H1 (cell line): ENCODE results near the gene KCNH4. TPM values are rescaled to one million over a fixed set of nuclear protein-coding genes. Genes with fewer than 3 reads are reported as not detected.

Source experiments
- CHD2 ChIP-seq: IDR thresholded peaks from 2 replicates; pipeline ENCODE4 v1.6.1; 2012; ENCODE audit warnings: low read length, improper control_type of control experiment
- EGR1 ChIP-seq: IDR thresholded peaks from 2 replicates; pipeline ENCODE4 v1.6.1; 2011; ENCODE audit warnings: low read depth, low read length, borderline replicate concordance
- HDAC2 ChIP-seq, 2 experiments: fragments of 300-600 bp in 1 of 2; sonication (generic) in 1 of 2; IDR thresholded peaks; 2 replicates each; pipeline ENCODE4 v1.6.1; 2011 to 2012; ENCODE audit warnings: low read depth in 2 of 2, low read length in 2 of 2, mild to moderate bottlenecking in 2 of 2, moderate library complexity in 2 of 2, borderline replicate concordance in 1 of 2, inconsistent platforms in 1 of 2
- SAP30 ChIP-seq: fragments of 300-600 bp; sonication (generic); IDR thresholded peaks from 2 replicates; pipeline ENCODE4 v1.7.1; 2012; ENCODE audit warnings: low read length, moderate library complexity, mild to moderate bottlenecking, inconsistent platforms; ENCODE audit not compliant: insufficient read depth, insufficient replicate concordance
- TAF7 ChIP-seq: optimal IDR thresholded peaks from 2 replicates; pipeline ENCODE3; 2011; ENCODE audit warnings: low read depth, mild to moderate bottlenecking, inconsistent platforms, low read length, moderate library complexity, borderline replicate concordance
- polyA plus RNA-seq, 7 experiments: library from polyadenylated mRNA; depleted of rRNA in 3 of 7; stranded (reverse) in 5 of 7; unstranded in 2 of 7; fragments of >200 nt in 5 of 7; fragments of 200-250 nt in 2 of 7; gene quantifications; 1 replicate in 5 of 7; 2 replicates in 1 of 7; 4 replicates in 1 of 7; pipeline versions ENCODE4 v1.2.1 to v1.2.3, GENCODE V29; 2011 to 2013; ENCODE audit warnings: missing spikeins in 2 of 7, mixed read lengths in 2 of 7
- total RNA-seq: library from RNA; stranded (reverse); fragmentation: NEBNext Ultra II Directional; extraction: Animal tissue kit (Norgen Biotek cat#: 25700); gene quantifications from 2 replicates; pipeline ENCODE4 v1.2.1, GENCODE V29; 2021
- TF ChIP-seq, protein P1 (sequence below): IDR thresholded peaks from 2 replicates; pipeline ENCODE4 v1.6.1; 2011; ENCODE audit warnings: low read length, improper control_type of control experiment
- TF ChIP-seq, protein P2 (sequence below): IDR thresholded peaks from 2 replicates; pipeline ENCODE4 v1.6.1; 2012; ENCODE audit warnings: low read length, inconsistent platforms

KCNH4 gene
- total and polyA plus RNA-seq, 2 of the 8 experiments (the other 6 are each of a cell fraction or from before 2014, with no cell fraction given): 0.44 to 0.47 TPM

DNA sequence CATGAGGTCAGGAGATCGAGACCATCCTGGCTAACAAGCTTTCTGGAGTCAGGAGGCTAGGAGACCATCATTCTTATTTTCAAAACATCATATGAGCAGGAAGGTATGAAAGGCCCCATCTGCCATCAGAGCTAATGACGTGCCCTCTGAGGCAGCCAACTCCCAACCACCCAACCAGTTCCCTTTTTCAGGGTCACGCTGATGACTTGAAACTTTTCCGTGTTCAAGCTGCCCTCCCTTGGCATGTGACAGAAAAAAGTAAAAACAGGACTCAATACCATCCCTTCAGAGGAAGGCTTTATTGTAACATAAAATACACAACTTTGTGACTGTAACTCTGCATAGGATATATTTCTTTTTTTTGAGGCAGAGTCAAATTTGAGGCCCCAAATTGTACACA, 18.0 kb upstream of the KCNH4 start (continued):
- no peak for TF ChIP-seq CHD2
- TF ChIP-seq SAP30: no peak
- TF ChIP-seq, protein P1, sequence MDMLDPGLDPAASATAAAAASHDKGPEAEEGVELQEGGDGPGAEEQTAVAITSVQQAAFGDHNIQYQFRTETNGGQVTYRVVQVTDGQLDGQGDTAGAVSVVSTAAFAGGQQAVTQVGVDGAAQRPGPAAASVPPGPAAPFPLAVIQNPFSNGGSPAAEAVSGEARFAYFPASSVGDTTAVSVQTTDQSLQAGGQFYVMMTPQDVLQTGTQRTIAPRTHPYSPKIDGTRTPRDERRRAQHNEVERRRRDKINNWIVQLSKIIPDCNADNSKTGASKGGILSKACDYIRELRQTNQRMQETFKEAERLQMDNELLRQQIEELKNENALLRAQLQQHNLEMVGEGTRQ: no peak
- TF ChIP-seq HDAC2 (IDR thresholded peaks at IDR 0.05; ENCODE audit: borderline replicate concordance in 1 of 2, low read depth in 2 of 2, low read length in 2 of 2): no peak
- TF ChIP-seq, protein P2, sequence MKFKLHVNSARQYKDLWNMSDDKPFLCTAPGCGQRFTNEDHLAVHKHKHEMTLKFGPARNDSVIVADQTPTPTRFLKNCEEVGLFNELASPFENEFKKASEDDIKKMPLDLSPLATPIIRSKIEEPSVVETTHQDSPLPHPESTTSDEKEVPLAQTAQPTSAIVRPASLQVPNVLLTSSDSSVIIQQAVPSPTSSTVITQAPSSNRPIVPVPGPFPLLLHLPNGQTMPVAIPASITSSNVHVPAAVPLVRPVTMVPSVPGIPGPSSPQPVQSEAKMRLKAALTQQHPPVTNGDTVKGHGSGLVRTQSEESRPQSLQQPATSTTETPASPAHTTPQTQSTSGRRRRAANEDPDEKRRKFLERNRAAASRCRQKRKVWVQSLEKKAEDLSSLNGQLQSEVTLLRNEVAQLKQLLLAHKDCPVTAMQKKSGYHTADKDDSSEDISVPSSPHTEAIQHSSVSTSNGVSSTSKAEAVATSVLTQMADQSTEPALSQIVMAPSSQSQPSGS: no peak
- TF ChIP-seq EGR1: no peak
- TF ChIP-seq TAF7: no peak
